Activated naive CD4-positive, alpha-beta T cell treated with anti-CD3 and anti-CD28 coated beads, Interleukin-2, amount 50 U/mL, for 72 hours (primary cell): ENCODE results near the gene PSD2. TPM values are rescaled to one million over a fixed set of nuclear protein-coding genes. Genes with fewer than 3 reads are reported as not detected.

ENCODE experiments used
- ATAC-seq, 2 donors: fragments of 150-1000 bp; cut with Tn5 transposase; 2 replicates each; pipeline ENCODE4 v1.10.0; 2021; ENCODE audit warnings: mild to moderate bottlenecking in 2 of 2, moderate library complexity in 2 of 2
- DNase-seq, 2 donors: peaks; one replicate each; pipeline ENCODE4 v3.0.0; 2021 to 2022; ENCODE audit warnings: low spot score in 2 of 2
- H3K27ac Mint-ChIP-seq, 2 donors: one replicate each; pipeline ENCODE4 v1.8.0; 2022; ENCODE audit warnings: mild to moderate bottlenecking in 2 of 2, mixed read lengths in 2 of 2
- H3K36me3 Mint-ChIP-seq, 2 donors: one replicate each; pipeline ENCODE4 v1.8.0; 2022; ENCODE audit warnings: mixed read lengths in 2 of 2
- H3K9me3 Mint-ChIP-seq, 2 donors: one replicate each; pipeline ENCODE4 v1.8.0; 2022; ENCODE audit warnings: mixed read lengths in 2 of 2
- total RNA-seq, 2 donors: library from RNA; stranded (reverse); gene quantifications; one replicate each; pipeline ENCODE4 v1.2.3, GENCODE V29; 2022

PSD2 gene
- total RNA-seq, 2 donors from 2014 or later = not detected

DNA sequence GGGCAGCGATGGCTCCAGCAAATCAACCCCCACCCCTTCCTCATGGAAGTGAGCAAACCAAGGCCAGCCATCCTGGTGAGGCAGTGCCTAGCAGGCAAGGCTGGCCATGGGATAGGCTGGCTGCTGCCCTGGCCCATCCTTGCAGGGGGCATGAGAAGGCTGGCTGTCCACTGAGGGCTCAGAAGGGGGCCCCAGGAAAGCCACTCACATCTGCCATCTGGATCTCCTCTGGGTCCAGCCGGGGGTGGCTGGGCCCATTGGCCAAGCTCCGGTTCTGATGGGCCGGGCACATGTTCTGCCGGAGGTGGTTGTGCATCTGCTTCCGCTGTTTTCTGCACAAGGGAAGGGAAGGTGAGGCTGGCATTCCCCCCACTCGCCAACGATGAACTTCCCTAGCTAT is 57.1 kb downstream of the PSD2 start:
- Mint-ChIP-seq H3K36me3 (no peaks in the 10 kb centered on the region), H3K9me3 (no peaks in the 10 kb centered on the region), H3K27ac (no peak overlapping the region)
- peak in 1 of 2 donors; percentile 26 for DNase-seq
- no peak for ATAC-seq

DNA sequence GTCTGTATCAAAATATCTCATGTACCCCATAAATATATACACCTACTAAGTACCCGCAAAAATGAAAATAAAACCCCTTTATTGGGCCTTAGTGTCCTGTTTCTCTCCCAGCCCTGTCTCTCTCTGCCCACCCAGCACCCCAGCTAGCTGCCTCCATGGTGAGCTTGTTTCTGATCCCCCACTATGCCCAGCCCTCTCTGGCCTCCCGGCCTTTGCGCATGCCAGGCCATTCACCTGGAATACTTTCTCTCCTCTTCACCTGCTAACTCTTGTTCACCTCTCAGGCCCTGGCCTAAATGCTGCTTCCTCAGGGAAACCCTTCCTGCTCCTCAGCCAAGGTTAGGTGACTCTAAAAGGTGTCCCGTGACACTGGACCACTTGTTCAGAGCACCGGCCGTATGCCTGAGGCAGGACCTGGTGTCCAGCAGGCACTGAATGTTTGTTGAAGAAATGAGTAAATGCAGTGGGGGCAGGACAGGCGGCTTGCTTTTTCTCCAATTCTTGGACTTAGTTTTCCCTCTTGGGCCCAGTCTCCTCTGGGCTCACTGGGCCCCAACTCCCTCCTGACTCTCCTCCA is 58.5 kb downstream of the PSD2 start:
- H3K9me3 Mint-ChIP-seq = no peaks in the 10 kb centered on the region
- peak overlapping the region in 1 of 2 donors; percentile 2 for H3K27ac Mint-ChIP-seq
- H3K36me3 Mint-ChIP-seq = no peaks in the 10 kb centered on the region
- ATAC-seq = no peak
- DNase-seq = no peak

DNA sequence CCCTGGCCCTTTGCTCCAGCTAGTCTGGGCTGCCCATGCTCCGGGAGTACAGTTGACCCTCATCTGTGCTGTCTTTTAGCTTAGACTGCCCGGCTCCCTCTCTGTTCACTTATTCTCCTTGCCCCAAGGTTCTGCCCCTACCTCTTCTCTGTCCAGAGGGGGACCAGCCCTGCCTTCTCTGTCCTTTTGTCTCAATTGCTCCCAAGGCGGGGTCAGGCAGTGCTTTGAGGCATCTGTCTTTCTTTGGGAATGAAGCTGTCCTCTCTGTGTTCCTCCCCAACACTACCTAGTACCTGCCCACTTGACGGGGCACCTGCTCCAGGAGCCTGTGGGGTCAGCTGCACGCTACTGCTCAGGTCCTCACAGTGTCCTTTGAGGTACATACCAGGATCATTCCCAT is 59.3 kb downstream of the PSD2 start:
- no peak for DNase-seq
- Mint-ChIP-seq H3K36me3 (no peaks in the 10 kb centered on the region), H3K9me3 (no peaks in the 10 kb centered on the region), H3K27ac (peak overlapping the region in 1 of 2 donors; percentile 52)
- no peak for ATAC-seq

DNA sequence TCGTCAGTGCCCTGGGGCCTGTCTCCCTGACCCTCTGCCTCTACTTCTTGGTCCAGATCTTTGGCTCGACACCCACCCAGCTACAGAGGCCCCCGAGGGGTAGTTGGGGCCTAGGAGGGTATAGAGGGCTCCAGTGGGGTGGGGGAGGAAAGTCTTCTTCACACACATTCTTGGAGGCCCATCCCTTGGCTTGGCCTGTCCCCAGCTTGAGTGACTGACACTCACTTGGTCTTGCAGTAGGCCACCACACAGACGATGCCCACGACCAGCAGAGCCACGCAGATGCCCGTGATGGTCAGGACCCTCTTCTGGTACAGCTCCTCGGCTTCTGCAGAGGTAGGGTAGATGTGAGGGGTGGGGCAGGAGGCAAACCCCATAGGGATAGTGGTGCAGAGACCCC is 59.8 kb downstream of the PSD2 start:
- DNase-seq (no peak), ATAC-seq (no peak)
- no peaks in the 10 kb centered on the region for H3K9me3 Mint-ChIP-seq
- H3K36me3 Mint-ChIP-seq = no peaks in the 10 kb centered on the region
- H3K27ac Mint-ChIP-seq = no peak overlapping the region

DNA sequence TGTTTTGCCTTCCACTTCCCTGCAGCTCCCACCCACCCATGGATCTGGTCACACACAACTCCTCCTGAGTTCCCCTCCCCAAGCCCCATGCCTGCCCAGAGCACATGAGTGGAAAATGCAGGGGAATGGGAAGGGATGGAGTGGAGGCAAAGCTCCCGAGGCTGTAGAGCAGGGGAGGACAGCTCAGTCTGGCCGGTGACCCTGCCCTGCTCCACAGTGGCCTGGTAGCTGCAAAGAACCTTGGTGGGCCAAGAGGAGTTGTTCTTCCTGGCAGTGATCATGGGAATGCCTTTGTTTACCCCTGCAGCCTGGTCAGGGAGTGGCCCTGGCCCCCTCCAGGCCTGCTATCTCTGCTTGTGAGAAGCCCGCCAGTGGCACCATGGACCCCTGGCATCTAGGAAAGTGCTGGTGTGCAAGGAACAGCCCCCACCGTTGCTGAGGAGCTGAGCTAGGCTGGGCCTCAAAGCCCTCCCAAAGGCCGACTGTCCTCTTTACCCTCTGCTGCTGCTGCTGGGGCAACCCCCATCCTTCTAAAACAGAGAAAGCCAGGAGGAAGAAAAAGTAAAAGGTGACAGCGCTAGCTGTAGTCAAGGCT is 60.4 kb downstream of the PSD2 start:
- ATAC-seq (no peak), DNase-seq (no peak)
- no peak overlapping the region for H3K27ac Mint-ChIP-seq
- no peaks in the 10 kb centered on the region for H3K36me3 Mint-ChIP-seq
- no peaks in the 10 kb centered on the region for H3K9me3 Mint-ChIP-seq

DNA sequence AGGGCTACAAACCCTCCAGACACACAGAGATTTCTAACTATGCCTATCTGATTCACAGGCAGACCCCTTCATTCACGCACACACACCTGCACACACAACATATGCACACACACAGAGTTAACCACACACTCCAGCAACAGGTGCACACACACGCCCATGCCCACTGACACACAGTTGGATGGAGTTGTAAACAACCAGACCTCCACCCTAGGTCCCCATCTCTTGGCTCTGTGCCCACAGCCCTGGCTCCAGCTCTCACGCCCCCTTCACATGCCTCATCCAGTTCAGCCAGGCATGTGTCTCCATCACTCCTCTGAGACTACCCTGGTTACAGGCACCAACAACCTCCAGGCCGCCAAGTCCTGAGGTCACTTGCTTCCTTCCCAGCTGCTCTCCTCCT is 61.1 kb downstream of the PSD2 start:
- ATAC-seq = no peak

DNA sequence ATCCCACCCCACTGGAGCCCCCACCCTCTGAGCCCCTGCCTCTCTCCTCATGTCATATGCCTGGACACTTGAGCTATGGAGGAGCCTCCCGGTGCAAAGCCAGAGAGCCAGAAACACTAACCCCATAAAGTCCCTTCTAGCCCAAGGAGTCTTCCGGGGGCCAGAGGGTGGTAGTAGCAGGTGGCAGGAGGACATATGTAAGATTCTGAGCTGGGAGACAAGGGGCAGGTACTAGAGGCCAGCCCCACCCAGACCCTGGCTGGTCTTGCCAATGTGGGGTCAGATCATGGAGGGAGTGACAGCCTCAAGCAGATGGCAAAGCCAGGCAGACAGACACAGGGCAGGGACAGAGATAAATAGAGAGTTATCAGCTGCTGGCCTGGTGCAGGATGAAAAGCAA is 63.4 kb downstream of the PSD2 start:
- no peaks in the 10 kb centered on the region for H3K36me3 Mint-ChIP-seq
- no peaks in the 10 kb centered on the region for H3K9me3 Mint-ChIP-seq
- ATAC-seq (no peak), DNase-seq (no peak)
- H3K27ac Mint-ChIP-seq = no peak overlapping the region

More for the DNA sequence above, 61.1 kb downstream of the PSD2 start:
- H3K36me3 Mint-ChIP-seq = no peaks in the 10 kb centered on the region
- no peak overlapping the region for H3K27ac Mint-ChIP-seq
- H3K9me3 Mint-ChIP-seq = no peaks in the 10 kb centered on the region
- no peak for DNase-seq

DNA sequence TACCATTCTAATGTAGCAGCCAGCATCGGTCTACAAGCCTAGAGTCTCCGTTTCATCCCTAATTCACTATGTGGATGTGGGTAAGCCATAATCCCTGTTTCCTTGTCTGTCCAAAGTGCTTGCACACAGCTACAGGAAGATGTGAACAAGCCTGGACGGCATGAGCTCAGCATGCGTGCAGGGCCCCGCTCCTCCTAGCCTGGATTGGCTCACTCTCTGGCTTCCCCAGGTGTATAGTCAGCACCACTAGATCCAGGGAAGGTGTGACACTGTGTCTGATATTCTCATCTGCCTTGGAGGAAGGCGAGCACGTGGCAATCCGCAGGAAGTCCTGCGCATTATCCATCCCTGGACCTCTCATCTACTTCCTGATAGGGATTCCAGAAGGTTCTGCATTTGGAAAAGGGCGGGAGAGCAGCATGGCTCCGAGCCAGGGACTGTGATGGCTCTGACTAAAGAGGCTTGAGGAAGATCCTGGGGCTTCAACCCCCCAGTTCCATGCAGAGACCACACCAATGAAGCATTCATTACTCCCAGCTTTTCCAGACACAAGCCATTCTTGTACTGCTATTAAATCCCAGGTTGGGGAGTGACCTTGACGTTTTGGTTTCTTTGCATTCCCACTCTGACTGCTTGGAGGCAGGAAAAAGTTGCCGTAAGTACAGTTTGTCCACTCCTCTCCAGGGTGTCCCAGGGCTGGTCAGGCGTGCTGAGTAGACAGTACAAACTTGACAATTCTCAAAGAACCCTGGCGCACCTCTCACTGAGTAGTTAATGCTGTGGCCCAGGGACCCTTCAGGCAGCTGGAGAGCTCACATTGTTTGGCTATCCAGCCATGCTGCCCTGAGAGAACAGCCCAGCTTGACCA is 65.6 kb downstream of the PSD2 start:
- H3K27ac Mint-ChIP-seq = no peak overlapping the region
- ATAC-seq = no peak
- no peak for DNase-seq
- H3K36me3 Mint-ChIP-seq = no peaks in the 10 kb centered on the region
- no peaks in the 10 kb centered on the region for H3K9me3 Mint-ChIP-seq

DNA sequence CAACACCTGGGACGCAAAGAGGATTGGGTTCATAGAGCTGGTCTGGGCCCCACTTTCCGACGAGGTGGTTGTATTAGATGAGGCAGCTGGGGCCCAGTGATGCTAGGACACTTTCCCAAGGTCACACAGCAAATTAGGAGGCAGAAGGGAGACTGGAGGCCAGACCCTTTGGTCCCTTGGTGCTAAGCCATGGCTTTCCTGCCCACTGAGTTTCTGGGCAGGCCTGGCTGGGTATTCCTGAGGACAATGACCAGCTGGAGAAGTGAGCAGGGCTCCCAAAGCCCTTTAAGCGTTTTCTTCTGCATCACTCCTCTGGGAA is 66.2 kb downstream of the PSD2 start:
- DNase-seq (no peak), ATAC-seq (no peak)
- Mint-ChIP-seq H3K27ac (no peak overlapping the region), H3K36me3 (no peaks in the 10 kb centered on the region), H3K9me3 (no peaks in the 10 kb centered on the region)

DNA sequence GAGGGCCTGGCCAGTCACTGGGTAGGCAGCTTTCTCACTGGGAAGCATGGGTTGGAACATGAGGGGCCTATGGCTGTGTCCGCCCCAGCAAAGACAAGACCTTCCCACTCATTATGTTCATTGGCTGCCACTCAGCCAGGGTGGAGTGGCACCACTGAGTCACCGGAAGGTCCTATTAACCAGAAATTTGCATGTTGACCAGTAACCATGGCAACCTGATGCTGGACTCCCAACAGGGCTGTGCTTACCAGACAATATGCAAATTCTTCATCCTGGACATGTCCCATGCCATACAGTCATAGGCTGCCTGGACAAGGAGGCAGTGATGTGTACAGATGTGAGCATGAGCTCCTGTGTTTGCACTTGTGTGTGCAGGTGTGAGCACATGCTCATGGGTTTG is 66.7 kb downstream of the PSD2 start:
- Mint-ChIP-seq H3K36me3 (no peaks in the 10 kb centered on the region), H3K27ac (no peak overlapping the region), H3K9me3 (no peaks in the 10 kb centered on the region)
- DNase-seq (no peak), ATAC-seq (peak in 1 of 2 donors; percentile 53)

DNA sequence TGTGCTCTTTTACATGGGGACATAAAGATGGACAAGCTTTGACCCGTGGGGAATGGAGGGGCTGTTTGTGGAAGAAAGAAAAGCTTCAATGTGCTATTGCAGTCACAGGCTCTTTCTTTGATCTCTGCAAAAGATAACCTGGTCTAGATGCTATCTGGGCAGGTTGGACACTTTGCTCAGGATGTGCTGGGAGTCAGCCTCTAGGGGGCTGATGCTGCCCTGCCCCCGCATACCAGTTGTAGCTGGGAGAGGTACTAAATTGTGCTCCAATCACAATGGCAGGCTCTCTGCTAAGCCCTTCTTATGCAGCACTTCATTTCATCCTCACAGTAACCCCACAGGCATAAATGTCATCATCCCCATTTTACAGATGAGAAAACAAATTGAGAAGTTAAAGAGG is 67.2 kb downstream of the PSD2 start:
- DNase-seq (no peak), ATAC-seq (no peak)
- Mint-ChIP-seq H3K9me3 (no peaks in the 10 kb centered on the region), H3K27ac (no peak overlapping the region), H3K36me3 (no peaks in the 10 kb centered on the region)

DNA sequence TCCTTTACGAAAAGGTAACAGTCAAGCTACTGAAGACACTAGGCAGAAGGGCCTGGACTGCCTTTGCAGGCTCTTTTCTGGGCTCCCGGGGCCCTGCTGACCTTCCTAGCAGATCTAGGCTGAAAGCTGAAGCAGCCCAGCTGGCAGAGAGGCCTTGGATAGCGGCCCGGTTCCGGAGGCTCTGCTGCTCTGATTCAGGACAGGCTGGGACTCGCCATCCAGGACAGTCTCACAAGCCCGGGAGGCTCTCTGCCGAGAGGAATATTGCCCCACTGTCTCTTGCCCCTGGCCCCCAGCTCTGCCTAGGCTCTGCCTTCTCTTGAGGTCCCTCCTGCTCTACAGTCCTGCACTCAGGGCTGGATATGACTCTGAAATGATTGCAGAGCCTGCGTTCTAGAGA is 67.8 kb downstream of the PSD2 start:
- H3K9me3 Mint-ChIP-seq = no peaks in the 10 kb centered on the region
- no peak for ATAC-seq
- no peak for DNase-seq
- no peaks in the 10 kb centered on the region for H3K36me3 Mint-ChIP-seq
- peak overlapping the region in 1 of 2 donors; percentile 51 for H3K27ac Mint-ChIP-seq

DNA sequence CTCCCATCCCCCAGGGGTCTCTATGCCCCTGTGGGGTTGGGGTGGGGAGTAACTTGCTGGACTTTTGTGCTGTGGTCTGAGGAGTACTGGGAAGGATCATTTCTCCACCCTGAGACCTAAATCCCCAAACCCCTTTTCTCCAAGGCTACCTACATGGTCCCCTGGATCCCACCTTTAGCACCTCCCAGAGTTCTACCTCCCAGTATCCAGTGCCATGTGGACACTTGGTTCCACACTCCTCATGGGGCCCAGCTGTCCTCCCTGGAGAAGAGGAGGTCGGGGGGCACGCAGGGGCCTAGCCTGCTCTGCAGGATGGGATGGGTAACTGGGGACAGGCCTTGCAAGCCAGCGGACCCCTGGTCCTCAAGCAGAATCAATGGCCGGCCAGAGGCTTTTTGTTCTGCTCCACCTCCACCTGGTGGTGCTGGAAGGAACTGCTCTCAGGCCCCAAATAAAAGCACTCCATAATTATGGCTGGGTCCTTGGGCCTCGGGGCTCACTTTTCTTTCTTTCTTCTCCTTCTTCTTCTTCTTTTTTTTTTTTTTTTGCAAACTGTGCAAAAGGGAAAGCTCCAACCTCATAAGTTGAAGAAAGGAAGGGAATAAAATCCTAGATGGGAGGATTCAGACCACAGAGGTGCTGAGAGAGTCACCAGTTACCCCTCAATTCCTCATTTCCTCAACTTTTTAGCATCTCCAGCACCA is 68.4 kb downstream of the PSD2 start:
- ATAC-seq (peak; percentile 60 to 68), DNase-seq (peak in 1 of 2 donors; percentile 72)
- no peaks in the 10 kb centered on the region for H3K9me3 Mint-ChIP-seq
- H3K27ac Mint-ChIP-seq = no peak overlapping the region
- H3K36me3 Mint-ChIP-seq = no peaks in the 10 kb centered on the region

DNA sequence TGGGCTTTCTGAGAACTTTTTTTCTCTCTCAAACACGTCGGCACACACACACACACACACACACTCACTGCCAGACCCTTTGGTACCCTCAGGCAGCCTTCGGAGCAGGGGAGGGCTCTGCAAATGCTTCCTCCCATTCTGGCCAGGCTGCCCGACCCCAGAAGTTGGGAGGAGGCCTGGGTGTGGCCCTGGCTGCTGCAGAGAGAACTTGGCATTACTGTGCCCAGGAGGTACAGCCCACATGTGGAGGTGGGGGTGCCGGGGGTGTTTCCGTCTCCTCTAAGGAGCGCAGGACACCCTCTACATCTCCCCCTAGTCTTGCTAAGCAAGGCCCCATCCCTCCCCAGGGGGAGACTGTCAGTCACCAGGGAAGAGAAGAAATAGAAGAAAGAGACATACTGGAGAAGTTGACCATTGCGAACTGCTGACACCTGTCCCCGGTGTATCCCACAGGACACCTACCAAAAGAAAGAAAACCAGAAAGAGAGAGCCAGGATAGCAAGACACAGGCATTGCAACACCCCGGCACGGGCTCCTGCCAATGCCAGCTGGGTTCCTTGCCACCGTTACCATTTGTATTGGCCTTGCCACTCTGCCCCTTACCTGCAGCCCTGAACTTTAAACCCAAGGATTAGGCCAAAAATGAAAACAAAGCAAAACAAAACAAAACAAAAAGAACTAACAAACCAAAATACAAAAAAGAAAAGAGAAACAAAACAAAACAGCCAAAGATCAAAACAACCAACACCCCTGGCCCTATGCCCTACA is 69.3 kb downstream of the PSD2 start:
- Mint-ChIP-seq H3K36me3 (no peaks in the 10 kb centered on the region), H3K9me3 (no peaks in the 10 kb centered on the region), H3K27ac (no peak overlapping the region)
- no peak for ATAC-seq
- DNase-seq = no peak

DNA sequence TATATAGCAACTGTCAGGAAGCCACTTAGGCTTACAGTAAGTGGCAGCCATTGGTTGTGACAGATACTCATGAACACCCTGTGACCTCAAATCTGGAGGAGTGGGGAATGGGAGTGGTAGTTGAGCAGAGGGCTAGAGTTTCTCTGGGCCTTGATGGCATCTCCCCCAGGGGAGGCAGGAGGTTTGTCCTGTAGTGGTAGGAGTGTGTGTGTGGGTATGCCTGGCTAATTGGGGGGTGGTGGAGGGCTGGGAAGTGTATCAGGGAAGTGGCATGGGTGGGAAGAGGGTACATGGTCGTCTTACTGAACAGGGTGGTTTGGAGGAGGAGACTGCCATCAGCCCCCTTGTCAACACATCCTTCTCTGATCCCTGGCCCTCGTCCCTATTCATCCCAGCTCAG is 71.5 kb downstream of the PSD2 start:
- no peaks in the 10 kb centered on the region for H3K36me3 Mint-ChIP-seq
- peak overlapping the region in 1 of 2 donors; percentile 29 for H3K27ac Mint-ChIP-seq
- ATAC-seq = no peak
- H3K9me3 Mint-ChIP-seq = no peaks in the 10 kb centered on the region
- no peak for DNase-seq

DNA sequence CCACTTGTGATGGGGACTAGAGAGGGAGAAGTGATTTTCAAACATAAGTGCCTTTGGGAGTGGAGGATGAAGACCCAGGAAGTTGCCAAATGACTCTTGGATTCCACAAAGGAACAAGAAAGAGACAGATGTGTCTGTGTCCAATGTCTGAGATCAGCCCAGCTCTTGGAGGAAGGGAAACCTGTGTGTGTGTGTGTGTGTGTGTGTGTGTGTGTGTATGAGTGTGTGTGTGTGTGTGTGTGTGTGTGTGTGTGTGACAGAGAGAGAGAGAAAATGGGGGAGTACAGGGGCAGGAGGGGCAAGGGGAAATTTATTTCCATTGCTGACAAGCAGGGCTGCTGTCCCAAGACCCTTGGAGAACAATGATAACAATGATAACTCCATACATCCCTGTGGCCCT is 72.0 kb downstream of the PSD2 start:
- no peak for DNase-seq
- H3K36me3 Mint-ChIP-seq = no peaks in the 10 kb centered on the region
- no peak for ATAC-seq
- peak overlapping the region in 1 of 2 donors; percentile 29 for H3K27ac Mint-ChIP-seq
- H3K9me3 Mint-ChIP-seq = no peaks in the 10 kb centered on the region
